Measurements from ENCODE around the gene ECI1. TPM values are rescaled to one million over a fixed set of nuclear protein-coding genes. Genes with fewer than 3 reads are reported as not detected.

Gene ECI1
- total RNA-seq, 2 donors from 2014 or later, result 29.3 to 39.1 TPM

- H3K36me3 ChIP-seq, result peaks cover 29% of the 10 kb centered on the region
Observed at GRCh38 chr16:2297506-2297860, 46.1 kb upstream of the ECI1 start.

GRCh38 chr16:2296661-2297505, 45.5 kb upstream of the ECI1 start:
- no peaks in the 10 kb centered on the region for H3K4me1 ChIP-seq (ENCODE audit: control insufficient read depth in 1 of 2, low read depth in 2 of 2)
- no peak overlapping the region for H3K27ac ChIP-seq

More at GRCh38 chr16:2297506-2297860, 46.1 kb upstream of the ECI1 start:
- H3K9me3 ChIP-seq, result no peaks in the 10 kb centered on the region
- H3K27me3 ChIP-seq (replicated peaks; ENCODE audit: insufficient read depth), result no peaks in the 10 kb centered on the region
- H3K4me3 ChIP-seq, result no peak overlapping the region
- no peak for TF ChIP-seq CTCF (IDR thresholded peaks at IDR 0.05)
- DNase-seq (ENCODE audit: low spot score) (no peak), ATAC-seq (ENCODE audit: insufficient number of reproducible peaks, low FRiP score, low read depth) (no peak)
- H3K4me1 ChIP-seq (ENCODE audit: control insufficient read depth in 1 of 2, low read depth in 2 of 2), result no peaks in the 10 kb centered on the region
- no peak overlapping the region for H3K27ac ChIP-seq

GRCh38 chr16:2295056-2295798, 43.8 kb upstream of the ECI1 start:
- Histone ChIP-seq H3K27me3 (replicated peaks; ENCODE audit: insufficient read depth) (no peaks in the 10 kb centered on the region), H3K4me3 (no peak overlapping the region), H3K4me1 (ENCODE audit: control insufficient read depth in 1 of 2, low read depth in 2 of 2) (no peaks in the 10 kb centered on the region), H3K27ac (no peak overlapping the region), H3K36me3 (peaks cover 45% of the 10 kb centered on the region), H3K9me3 (no peaks in the 10 kb centered on the region)
- no peak for ATAC-seq (ENCODE audit: insufficient number of reproducible peaks, low FRiP score, low read depth)
- DNase-seq (ENCODE audit: low spot score), result no peak
- TF ChIP-seq CTCF (IDR thresholded peaks at IDR 0.05), result no peak

More at GRCh38 chr16:2296661-2297505, 45.5 kb upstream of the ECI1 start:
- H3K9me3 ChIP-seq, result no peaks in the 10 kb centered on the region
- H3K36me3 ChIP-seq, result peaks cover 32% of the 10 kb centered on the region
- peak; percentile 23 for TF ChIP-seq CTCF (IDR thresholded peaks at IDR 0.05)
- DNase-seq (ENCODE audit: low spot score) (no peak), ATAC-seq (ENCODE audit: insufficient number of reproducible peaks, low FRiP score, low read depth) (no peak)
- H3K4me3 ChIP-seq, result no peak overlapping the region
- H3K27me3 ChIP-seq (replicated peaks; ENCODE audit: insufficient read depth), result no peaks in the 10 kb centered on the region

GRCh38 chr16:2292221-2292620, 40.8 kb upstream of the ECI1 start:
- no peaks in the 10 kb centered on the region for H3K9me3 ChIP-seq
- no peak overlapping the region for H3K27ac ChIP-seq
- DNase-seq (ENCODE audit: low spot score), result no peak
- H3K27me3 ChIP-seq (replicated peaks; ENCODE audit: insufficient read depth), result no peaks in the 10 kb centered on the region
- no peak for TF ChIP-seq CTCF (IDR thresholded peaks at IDR 0.05)
- no peaks in the 10 kb centered on the region for H3K4me1 ChIP-seq (ENCODE audit: control insufficient read depth in 1 of 2, low read depth in 2 of 2)
- H3K4me3 ChIP-seq, result no peak overlapping the region
- ATAC-seq (ENCODE audit: insufficient number of reproducible peaks, low FRiP score, low read depth), result no peak
- peaks cover 32% of the 10 kb centered on the region for H3K36me3 ChIP-seq

- ATAC-seq (ENCODE audit: insufficient number of reproducible peaks, low FRiP score, low read depth), result no peak
- no peak for TF ChIP-seq CTCF (IDR thresholded peaks at IDR 0.05)
Observed at GRCh38 chr16:2289282-2289681, 37.9 kb upstream of the ECI1 start.

More at GRCh38 chr16:2289282-2289681, 37.9 kb upstream of the ECI1 start:
- Histone ChIP-seq H3K27me3 (replicated peaks; ENCODE audit: insufficient read depth) (no peaks in the 10 kb centered on the region), H3K4me1 (ENCODE audit: control insufficient read depth in 1 of 2, low read depth in 2 of 2) (no peaks in the 10 kb centered on the region), H3K9me3 (no peaks in the 10 kb centered on the region), H3K4me3 (no peak overlapping the region), H3K27ac (no peak overlapping the region), H3K36me3 (peaks cover 22% of the 10 kb centered on the region)
- no peak for DNase-seq (ENCODE audit: low spot score)

Measured in thoracic aorta (tissue), 2 donors.